GM19099 (cell line): ENCODE results near the gene JSRP1.
A peak's percentile ranks its signal among the peaks of the same experiment; 100 is the strongest.

ENCODE experiments used
- POLR2A ChIP-seq: IDR thresholded peaks from 3 replicates; pipeline ENCODE4 v1.6.1; 2011; ENCODE audit warnings: low read depth; ENCODE audit not compliant: insufficient read length; ENCODE audit errors: extremely low read depth

JSRP1 gene

DNA sequence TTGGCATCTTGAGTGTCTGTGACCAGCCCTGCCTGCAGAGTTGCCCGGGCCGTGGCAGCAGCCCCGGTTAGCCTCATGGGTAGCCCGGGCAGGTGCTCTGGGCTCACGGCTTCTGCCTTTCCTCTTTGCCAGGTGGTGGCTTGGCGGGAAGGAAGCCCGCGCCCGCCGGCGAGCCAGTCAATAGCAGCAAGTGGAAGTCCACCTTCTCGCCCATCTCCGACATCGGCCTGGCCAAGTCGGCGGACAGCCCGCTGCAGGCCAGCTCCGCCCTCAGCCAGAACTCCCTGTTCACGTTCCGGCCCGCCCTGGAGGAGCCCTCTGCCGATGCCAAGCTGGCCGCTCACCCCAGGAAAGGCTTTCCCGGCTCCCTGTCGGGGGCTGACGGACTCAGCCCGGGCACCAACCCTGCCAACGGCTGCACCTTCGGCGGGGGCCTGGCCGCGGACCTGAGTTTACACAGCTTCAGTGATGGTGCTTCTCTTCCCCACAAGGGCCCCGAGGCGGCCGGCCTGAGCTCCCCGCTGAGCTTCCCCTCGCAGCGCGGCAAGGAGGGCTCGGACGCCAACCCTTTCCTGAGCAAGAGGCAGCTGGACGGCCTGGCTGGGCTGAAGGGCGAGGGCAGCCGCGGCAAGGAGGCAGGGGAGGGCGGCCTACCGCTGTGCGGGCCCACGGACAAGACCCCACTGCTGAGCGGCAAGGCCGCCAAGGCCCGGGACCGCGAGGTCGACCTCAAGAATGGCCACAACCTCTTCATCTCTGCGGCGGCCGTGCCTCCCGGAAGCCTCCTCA lies 30.0 kb downstream of the JSRP1 start:
- TF ChIP-seq POLR2A: no peak

DNA sequence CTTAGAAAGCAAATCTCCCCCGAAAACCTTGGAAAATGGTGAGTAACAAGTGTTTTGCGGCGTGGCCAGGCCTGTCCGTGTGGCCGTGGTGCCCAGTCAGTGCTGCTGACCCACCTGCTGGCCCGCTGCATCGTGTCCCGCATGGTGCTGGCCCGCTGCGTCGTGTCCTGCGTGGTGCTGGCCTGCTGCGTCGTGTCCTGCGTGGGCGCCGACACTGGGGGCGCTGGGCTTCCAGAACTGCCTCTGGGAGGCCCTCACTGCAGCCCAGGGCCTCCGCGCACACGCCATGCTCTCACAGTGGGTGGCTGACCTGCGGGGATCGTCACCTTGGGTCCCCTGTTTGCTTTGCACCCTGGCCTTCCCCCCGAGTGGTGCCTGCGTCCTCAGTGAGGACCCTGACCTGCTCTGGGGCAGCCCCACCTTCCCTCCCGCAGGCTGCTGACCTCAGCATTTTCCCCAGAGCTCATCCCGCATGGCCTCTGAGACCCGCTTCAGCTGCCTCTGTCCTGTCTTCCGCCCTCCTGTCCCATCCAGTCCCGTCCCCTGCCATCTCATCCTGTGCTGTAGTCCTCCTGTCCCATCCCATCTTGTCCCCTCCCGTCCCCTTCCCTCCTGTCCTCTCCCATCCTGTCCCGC lies 30.7 kb downstream of the JSRP1 start:
- no peak for TF ChIP-seq POLR2A

DNA sequence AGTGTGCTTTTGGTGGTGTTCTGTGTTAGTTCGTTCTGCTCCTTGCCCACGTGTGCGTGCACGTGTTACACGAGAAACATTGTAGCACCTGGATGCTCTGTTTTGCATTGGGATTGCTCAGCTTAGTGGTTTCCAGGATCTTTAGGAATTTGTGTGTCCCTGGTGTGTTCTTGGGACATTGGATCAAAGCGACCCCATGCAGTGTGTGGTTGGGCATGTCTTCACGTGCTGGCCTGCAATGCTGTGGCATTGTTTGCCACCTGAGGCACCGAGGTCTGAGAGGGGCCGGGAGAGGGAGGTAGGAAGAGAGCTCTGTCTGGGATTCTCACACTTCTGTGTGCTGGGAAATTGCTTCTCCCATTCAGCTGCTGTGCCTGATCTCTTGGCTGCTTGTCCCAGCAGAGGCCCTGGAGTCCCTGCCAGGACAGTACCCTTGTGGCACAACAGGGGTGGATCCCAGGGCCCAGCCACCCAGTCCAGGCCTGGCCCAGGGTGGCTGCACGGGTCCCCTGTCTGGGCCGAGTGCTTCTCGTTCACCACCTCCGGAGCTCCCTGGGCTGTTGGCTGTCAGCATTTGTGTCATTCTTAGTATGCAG lies 31.4 kb downstream of the JSRP1 start:
- no peak for TF ChIP-seq POLR2A

DNA sequence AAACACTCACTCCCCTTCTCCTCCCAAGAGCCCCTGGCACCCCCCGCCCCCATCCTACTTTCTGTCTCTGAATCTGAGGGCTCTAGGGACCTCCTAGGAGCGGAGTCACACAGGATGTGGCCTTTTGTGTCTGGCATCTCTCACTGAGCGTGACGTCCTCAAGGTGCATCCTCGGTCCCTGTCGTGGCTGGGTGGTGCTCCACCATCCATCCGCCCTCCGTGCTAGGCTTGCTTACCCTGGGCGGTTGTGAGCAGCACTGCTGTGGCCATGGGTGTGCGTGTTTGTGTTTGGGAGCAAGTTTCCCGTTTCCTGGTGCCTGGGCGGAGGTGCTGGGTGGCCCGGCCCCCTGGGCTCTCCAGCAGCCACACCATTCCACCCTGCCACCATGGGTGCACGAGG lies 32.3 kb downstream of the JSRP1 start:
- no peak for TF ChIP-seq POLR2A

DNA sequence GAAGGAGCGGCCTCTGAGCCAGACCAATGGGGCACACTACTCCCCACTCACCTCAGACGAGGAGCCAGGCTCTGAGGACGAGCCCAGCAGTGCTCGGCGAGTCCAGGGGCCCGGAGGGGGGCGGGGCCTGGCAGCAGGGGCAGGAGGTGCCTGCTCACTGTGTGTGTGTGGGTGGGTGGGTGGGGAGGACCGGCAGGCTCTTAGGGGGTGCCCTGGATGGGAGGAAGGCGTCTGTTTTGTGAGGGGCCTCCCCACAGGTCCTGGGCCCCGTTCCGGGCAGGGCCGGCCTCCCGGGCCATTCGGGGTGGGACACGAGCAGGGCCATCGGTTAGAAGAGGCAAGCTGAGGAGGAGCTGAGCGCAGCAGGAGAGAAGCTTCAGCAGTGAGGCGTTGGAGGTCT lies 32.8 kb downstream of the JSRP1 start:
- no peak for TF ChIP-seq POLR2A

DNA sequence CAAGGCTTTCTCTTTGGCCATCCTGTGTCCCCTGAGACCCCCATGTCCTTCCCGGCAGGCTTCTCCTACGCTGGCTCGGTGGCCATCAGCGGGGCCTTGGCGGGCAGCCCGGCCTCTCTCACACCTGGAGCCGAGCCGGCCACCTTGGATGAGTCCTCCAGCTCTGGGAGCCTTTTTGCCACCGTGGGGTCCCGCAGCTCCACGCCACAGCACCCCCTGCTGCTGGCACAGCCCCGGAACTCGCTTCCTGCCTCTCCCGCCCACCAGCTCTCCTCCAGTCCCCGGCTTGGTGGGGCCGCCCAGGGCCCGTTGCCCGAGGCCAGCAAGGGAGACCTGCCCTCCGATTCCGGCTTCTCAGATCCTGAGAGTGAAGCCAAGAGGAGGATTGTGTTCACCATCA lies 34.3 kb downstream of the JSRP1 start:
- peak; percentile 10 for TF ChIP-seq POLR2A

DNA sequence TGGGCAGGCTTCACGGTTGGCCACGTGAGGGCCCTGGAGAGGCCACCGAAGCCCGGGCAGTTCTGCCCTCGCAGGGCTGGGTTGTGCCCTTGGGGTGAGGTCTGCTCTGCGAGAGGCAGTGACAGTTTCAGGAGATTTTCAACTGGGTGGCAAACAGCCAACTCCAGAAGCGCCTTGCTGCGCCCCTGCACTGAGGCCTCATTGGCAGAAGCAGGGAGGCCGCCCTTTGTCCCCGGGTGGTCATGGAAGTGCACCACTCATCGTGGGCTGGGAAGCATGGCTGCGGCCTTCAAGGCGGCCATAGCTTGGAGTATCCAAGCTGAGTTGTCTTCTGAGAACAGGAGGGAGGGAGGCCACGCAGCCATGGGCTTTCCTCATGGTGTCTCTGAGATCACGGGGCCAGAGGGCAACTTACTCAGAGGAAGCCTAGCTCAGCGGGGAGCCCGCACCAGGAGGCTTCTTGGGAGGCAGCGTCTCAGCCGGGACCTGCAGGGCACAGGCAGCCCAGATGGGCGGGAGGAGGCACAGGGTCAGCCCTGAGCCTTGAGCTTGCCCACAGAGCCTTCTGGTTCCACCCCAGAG lies 34.9 kb downstream of the JSRP1 start:
- TF ChIP-seq POLR2A: no peak

DNA sequence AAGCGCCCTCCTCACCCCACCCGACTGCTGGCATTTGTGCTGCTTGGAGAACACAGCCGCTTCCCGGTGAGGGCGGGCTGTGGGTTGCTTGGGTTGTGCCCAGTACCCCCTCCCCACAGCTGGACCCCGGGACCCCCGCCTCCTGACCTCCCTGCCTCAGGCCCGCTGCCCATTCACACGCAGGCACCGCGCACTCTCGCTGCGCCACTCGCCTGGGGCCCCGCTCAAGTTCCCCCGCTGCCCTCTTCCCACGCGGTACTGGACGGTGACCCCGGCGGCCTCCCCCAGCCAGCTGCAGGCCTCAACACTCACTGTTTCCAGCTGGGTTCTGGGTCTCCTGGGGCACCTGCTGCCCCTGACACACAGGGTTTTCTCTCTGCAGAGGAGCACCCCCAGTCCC lies 36.5 kb downstream of the JSRP1 start:
- TF ChIP-seq POLR2A: no peak

DNA sequence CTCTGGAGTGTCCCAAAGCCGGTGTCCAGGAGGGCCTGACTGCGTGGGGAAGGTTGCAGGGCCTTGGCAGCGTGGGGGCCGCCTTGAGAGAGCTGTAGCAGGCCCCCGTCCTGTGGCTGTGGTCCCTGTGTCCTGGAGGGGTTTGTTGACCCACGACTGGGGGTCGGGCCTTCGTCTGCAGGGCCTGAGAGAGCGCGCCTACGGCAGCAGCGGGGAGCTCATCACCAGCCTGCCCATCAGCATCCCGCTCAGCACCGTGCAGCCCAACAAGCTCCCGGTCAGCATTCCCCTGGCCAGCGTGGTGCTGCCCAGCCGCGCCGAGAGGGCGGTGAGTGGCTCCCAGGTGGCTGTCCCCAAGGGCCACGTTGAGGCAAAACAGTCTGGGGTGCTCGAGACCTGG lies 38.6 kb downstream of the JSRP1 start:
- no peak for TF ChIP-seq POLR2A

DNA sequence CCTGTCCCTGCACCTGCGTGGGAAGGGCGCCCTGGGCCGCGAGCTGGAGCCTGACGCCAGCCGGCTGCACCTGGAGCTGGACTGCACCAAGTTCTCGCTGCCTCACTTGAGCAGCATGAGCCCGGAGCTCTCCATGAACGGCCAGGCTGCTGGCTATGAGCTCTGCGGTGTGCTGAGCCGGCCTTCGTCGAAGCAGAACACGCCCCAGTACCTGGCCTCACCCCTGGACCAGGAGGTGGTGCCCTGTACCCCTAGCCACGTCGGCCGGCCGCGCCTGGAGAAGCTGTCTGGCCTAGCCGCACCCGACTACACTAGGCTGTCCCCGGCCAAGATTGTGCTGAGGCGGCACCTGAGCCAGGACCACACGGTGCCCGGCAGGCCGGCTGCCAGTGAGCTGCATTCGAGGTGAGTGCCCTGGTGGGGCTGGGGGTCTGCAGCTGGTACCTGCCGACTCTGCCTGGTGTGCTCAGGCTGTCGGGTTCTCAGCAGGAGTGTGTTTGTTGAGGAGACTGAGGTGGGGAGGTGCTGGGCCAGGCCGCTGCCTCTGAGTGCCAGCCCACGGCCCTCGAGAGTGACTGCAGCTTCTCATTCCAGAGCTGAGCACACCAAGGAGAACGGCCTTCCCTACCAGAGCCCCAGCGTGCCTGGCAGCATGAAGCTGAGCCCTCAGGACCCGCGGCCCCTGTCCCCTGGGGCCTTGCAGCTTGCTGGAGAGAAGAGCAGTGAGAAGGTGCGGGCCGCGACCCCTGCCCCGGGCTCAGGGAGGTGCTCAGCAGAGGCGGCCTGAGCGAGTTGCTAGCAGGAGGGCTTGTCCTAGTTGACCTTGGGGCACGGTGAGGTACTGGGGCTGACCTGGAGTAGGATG lies 39.6 kb downstream of the JSRP1 start:
- no peak for TF ChIP-seq POLR2A

DNA sequence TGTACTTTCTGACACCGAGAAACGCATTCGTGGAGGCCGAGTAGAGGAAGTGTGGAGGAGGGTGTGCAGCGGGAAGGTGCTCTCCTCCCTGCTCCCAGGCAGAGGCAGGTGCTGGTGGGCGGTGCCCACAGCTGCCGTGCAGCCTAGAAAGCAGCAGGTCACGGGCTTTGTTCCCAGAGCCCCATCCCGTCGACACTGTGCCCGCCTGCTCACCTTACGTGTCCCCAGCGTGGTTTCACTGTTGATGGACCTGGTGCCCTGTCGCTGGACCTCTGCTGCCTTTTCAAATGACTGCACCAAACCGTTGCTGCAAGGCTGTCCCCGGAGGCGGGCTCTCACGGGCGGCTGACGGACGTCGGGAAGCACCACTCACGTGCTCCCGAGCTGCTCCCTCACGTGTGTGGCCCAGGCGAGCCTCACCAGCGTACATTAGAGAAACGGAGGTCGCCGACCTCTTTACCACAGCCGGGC lies 40.9 kb downstream of the JSRP1 start:
- no peak for TF ChIP-seq POLR2A

DNA sequence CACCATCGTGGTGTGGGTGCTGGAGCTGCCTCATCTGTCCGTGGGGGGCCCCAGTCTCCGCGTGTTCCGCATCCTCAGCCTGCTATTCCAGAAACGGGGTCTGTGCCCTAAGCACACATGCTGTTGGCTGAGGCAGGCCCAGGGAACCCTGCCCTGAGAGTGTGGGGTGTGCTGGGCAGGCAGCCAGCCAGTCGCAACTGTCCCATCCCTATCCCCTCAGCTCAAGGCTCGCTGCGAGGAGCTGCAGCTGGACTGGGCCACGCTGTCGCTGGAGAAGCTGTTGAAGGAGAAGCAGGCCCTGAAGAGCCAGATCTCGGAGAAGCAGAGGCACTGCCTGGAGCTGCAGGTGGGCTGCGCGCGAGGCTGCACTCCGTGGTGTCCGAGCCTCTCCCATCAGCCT lies 42.0 kb downstream of the JSRP1 start:
- TF ChIP-seq POLR2A: no peak

DNA sequence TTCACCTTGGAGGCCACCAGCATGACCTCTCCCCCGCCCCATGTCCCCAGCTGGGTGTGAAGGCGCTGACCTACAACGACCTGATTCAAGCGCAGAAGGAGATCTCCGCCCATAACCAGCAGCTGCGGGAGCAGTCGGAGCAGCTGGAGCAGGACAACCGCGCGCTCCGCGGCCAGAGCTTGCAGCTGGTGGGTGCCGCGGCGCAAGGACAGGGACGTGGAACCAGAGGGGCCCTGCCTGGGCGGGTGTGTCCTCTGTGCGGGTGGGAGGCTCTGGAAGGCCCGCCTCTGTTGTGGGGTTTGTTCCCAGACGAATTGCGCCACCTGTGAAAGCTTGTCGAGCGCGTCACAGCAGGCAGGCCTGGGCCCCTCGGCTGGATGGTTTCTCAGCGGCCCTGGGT lies 42.4 kb downstream of the JSRP1 start:
- TF ChIP-seq POLR2A: no peak

DNA sequence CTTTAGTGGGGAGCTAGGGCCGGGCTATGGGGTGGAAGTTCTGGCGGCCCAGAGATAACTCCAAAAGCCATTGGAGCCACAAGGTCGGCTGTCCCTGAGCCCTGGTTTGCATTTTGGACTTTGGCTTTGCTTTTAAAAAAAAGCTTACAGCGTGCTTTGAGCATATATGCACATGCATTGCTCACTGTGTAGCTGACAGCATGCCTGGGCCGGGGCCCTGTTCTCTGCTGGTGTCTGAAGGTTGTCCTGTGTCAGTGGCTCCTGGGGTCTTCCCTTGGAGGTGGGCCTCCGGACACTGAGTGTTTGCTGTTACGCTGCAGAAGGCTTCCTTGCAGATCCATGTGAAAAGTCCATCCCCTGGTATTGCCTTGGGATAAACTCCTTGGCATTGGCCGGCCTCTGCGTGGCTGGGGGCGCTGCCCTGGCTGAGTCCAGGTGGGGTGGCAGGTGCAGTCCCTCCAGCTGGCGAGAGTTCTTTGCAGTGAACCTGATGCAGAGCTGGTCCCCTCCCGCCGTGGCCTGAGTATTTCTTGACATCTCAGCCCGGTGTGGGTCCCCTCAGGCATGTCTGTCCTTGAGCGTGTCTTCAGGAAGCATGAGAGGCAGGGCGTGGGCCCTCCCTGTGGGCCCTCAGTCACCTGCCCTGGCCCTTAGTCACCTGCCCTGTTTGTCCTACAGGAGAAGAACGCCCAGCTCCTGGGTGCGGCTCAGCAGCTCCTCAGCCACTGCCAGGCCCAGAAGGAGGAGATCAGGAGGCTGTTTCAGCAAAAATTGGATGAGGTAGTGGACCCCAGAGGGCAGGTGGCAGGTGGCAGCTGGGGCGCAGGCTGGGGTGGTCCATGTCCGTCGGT lies 43.1 kb downstream of the JSRP1 start:
- TF ChIP-seq POLR2A: no peak
